Measurements from ENCODE around the gene TRPM2.

The TRPM2 gene

GRCh38 chr21:44458971-44459711 lies 105.7 kb downstream of the TRPM2 start:
- no peaks in the 10 kb centered on the region for H3K27me3 Mint-ChIP-seq
- no peaks in the 10 kb centered on the region for H3K9me3 Mint-ChIP-seq (ENCODE audit: low read depth)
- H3K36me3 Mint-ChIP-seq = no peaks in the 10 kb centered on the region
- peaks cover 6% of the 10 kb centered on the region for H3K4me1 Mint-ChIP-seq (ENCODE audit: low read depth)
- H3K4me3 Mint-ChIP-seq = no peak overlapping the region
- H3K27ac Mint-ChIP-seq = no peak overlapping the region

GRCh38 chr21:44459712-44460440 lies 106.5 kb downstream of the TRPM2 start:
- H3K4me1 Mint-ChIP-seq (ENCODE audit: low read depth) = no peaks in the 10 kb centered on the region
- no peak overlapping the region for H3K4me3 Mint-ChIP-seq
- H3K27me3 Mint-ChIP-seq = no peaks in the 10 kb centered on the region
- H3K27ac Mint-ChIP-seq = no peak overlapping the region
- H3K9me3 Mint-ChIP-seq (ENCODE audit: low read depth) = no peaks in the 10 kb centered on the region
- H3K36me3 Mint-ChIP-seq = no peaks in the 10 kb centered on the region

DNA sequence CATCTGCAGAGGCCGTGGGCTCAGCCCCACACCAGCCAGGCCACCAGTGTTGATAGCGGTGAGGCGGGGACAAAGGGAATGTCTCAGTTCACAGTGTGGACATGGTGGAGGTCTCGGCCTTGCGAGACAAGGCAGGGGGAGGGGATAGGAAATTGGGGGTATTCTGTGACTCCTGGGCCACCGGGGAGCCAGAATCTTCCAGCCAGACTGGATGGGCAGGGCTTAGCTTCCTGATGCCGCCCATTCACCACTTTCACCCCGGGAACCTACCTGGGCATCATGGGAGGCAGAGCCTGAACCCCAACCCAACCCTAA lies 107.0 kb downstream of the TRPM2 start:
- Mint-ChIP-seq H3K27me3 (no peaks in the 10 kb centered on the region), H3K9me3 (ENCODE audit: low read depth) (no peaks in the 10 kb centered on the region), H3K27ac (no peak overlapping the region), H3K4me1 (ENCODE audit: low read depth) (no peaks in the 10 kb centered on the region), H3K36me3 (no peaks in the 10 kb centered on the region), H3K4me3 (no peak overlapping the region)

DNA sequence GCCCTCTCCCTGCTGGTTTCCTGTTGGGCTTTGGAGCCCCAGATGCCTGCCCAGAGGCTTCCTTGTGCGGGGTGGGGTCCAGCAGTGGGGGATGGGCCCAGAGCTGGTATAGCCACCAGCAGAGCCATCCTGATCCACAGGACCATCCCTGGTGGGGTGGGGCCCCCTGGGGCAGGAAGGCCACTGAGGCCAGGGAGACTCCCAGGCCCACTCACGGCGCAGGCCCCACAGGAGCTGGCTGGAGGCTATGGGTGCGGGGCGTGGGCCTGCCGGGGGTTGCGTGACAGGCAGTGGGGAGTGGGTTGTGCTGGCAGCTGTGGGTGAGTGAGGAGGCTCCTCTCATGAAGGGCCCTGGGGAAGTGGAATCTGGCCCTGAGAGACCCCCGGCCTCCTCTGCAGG lies 107.6 kb downstream of the TRPM2 start:
- no peak overlapping the region for H3K4me3 Mint-ChIP-seq
- no peaks in the 10 kb centered on the region for H3K27me3 Mint-ChIP-seq
- H3K36me3 Mint-ChIP-seq = no peaks in the 10 kb centered on the region

DNA sequence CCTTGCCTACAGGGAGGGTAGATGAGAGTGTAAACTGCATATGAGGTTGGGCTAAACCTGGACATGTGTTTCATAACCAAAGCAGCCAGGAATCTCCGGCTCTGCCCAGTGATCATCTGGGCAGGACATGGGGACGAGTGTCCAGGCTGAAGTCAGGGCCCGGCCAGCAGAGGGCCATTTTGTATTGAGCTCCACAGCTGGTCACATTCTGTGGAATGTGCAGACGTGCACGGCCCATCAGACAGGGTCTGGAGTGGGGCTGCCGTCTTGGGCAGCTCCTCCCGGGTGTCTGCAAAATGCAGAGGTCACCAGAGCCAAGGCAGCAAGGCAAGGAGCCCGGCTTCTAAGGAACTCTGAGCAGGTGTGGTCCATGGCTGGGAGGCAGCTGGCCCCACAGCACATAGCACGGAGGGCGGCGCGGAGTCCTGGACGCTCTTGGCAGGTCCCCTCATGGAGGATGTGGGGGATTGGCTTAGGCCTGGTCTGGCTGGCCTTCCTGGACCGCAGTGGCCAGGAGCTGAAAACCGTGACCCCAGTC lies 108.1 kb downstream of the TRPM2 start:
- no peaks in the 10 kb centered on the region for H3K4me1 Mint-ChIP-seq (ENCODE audit: low read depth)
- H3K4me3 Mint-ChIP-seq = no peak overlapping the region
- no peak overlapping the region for H3K27ac Mint-ChIP-seq
- no peaks in the 10 kb centered on the region for H3K27me3 Mint-ChIP-seq
- no peaks in the 10 kb centered on the region for H3K36me3 Mint-ChIP-seq
- no peaks in the 10 kb centered on the region for H3K9me3 Mint-ChIP-seq (ENCODE audit: low read depth)

More for the DNA sequence above, 107.6 kb downstream of the TRPM2 start:
- H3K9me3 Mint-ChIP-seq (ENCODE audit: low read depth) = no peaks in the 10 kb centered on the region
- no peaks in the 10 kb centered on the region for H3K4me1 Mint-ChIP-seq (ENCODE audit: low read depth)
- H3K27ac Mint-ChIP-seq = no peak overlapping the region

GRCh38 chr21:44462086-44462833 lies 108.8 kb downstream of the TRPM2 start:
- Mint-ChIP-seq H3K36me3 (no peaks in the 10 kb centered on the region), H3K27me3 (no peaks in the 10 kb centered on the region), H3K4me1 (ENCODE audit: low read depth) (no peaks in the 10 kb centered on the region), H3K9me3 (ENCODE audit: low read depth) (no peaks in the 10 kb centered on the region), H3K27ac (no peak overlapping the region), H3K4me3 (no peak overlapping the region)

DNA sequence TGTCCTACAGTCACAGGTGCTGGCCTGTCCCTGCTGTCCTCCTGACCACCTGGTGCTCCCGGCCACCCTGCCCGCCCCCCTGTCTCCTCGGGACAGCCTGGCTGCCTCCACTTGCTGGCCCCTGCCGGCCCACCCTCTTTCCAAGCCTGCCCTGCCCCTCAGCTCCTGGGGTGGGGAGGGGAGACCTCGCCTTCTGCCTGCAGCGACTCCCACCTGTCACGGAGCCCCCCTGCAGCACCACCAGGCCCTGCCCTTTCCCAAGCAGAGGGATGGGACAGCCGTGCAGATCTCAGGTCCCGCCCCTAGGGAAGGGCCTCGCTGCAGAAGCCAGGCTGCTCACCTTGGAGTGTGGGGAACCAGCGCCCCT lies 109.4 kb downstream of the TRPM2 start:
- H3K27me3 Mint-ChIP-seq = no peaks in the 10 kb centered on the region
- no peak overlapping the region for H3K27ac Mint-ChIP-seq
- no peak overlapping the region for H3K4me3 Mint-ChIP-seq
- H3K36me3 Mint-ChIP-seq = no peaks in the 10 kb centered on the region
- H3K4me1 Mint-ChIP-seq (ENCODE audit: low read depth) = no peaks in the 10 kb centered on the region
- H3K9me3 Mint-ChIP-seq (ENCODE audit: low read depth) = no peaks in the 10 kb centered on the region

DNA sequence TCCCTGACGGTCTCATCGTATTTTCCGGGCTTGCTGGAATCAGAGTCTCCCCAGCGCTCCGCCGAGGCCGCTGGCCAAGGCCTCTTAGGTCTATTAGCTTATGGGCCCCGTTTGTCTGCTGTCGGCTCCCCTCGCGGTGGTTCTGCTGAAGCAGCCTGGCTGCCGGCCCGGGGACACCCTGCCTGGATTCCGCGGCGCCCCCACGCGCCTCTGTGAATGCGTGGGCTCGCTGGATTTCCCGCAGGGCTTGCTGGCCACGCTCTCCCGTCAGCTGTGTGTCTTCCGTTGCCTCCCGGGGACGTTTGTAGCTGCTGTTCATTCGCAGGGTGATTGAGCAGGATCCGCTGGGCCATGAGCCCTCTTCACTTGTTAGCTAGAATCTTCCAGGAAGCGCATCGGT lies 110.3 kb downstream of the TRPM2 start:
- no peaks in the 10 kb centered on the region for H3K27me3 Mint-ChIP-seq
- H3K36me3 Mint-ChIP-seq = no peaks in the 10 kb centered on the region
- H3K27ac Mint-ChIP-seq = no peak overlapping the region
- no peaks in the 10 kb centered on the region for H3K4me1 Mint-ChIP-seq (ENCODE audit: low read depth)
- H3K9me3 Mint-ChIP-seq (ENCODE audit: low read depth) = no peaks in the 10 kb centered on the region
- H3K4me3 Mint-ChIP-seq = no peak overlapping the region

DNA sequence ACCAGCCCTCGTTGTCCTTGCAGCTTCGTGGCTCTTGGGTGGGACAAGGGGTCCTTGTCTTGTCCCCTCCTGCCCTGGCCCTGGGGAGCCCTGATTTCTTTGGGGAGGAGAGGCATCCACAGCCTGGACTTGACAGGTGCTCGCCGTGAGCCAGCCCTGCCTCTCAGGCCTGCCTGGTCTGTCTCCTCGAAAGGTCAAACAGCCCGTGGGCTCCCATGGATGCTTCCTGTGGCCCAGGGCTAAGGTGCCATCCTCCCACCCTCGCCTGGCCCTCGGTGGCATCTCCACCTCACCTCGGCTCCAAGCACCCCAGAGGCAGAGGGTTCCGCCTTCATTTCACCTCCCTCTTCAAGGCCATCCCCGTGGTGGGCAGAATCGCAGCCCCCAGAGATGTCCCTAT lies 110.9 kb downstream of the TRPM2 start:
- no peak overlapping the region for H3K27ac Mint-ChIP-seq
- no peaks in the 10 kb centered on the region for H3K9me3 Mint-ChIP-seq (ENCODE audit: low read depth)
- no peak overlapping the region for H3K4me3 Mint-ChIP-seq
- no peaks in the 10 kb centered on the region for H3K4me1 Mint-ChIP-seq (ENCODE audit: low read depth)
- no peaks in the 10 kb centered on the region for H3K36me3 Mint-ChIP-seq
- H3K27me3 Mint-ChIP-seq = no peaks in the 10 kb centered on the region

DNA sequence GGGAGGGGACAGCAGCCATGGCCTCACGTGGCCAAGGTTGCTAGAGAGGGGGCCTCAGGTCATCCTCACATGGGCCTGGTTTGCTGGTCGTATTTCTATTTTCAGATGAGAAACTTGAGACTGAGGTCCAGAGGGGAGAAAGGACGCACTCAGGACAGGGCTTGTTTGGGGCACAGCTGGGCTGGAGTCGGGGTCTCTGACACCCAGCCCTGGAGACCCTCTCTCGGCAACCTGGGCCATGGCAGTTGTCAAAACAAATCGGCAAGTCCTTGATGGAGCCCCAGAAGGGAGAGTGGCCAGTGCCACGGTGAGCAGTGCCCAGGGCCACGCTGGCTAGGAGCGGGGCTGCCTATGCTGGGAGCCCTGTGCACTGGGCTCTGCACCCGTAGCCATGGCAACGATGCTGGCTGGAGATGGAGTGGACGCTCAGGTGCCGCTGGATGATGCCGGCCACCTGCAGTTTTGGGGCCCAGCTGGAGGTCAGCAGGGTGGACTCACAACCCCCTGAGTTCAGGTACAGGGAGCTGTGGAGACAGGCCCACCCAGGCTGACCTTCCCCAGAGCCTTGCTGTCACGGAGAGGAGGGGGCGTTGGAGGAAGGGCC lies 113.0 kb downstream of the TRPM2 start:
- no peak overlapping the region for H3K4me3 Mint-ChIP-seq
- H3K27ac Mint-ChIP-seq = no peak overlapping the region
- no peaks in the 10 kb centered on the region for H3K9me3 Mint-ChIP-seq (ENCODE audit: low read depth)
- no peaks in the 10 kb centered on the region for H3K4me1 Mint-ChIP-seq (ENCODE audit: low read depth)
- H3K27me3 Mint-ChIP-seq = no peaks in the 10 kb centered on the region
- no peaks in the 10 kb centered on the region for H3K36me3 Mint-ChIP-seq

GRCh38 chr21:44466996-44467858 lies 113.8 kb downstream of the TRPM2 start:
- Mint-ChIP-seq H3K27me3 (no peaks in the 10 kb centered on the region), H3K4me3 (no peak overlapping the region), H3K27ac (no peak overlapping the region), H3K4me1 (ENCODE audit: low read depth) (no peaks in the 10 kb centered on the region), H3K9me3 (ENCODE audit: low read depth) (no peaks in the 10 kb centered on the region), H3K36me3 (no peaks in the 10 kb centered on the region)

GRCh38 chr21:44467859-44468195 lies 114.4 kb downstream of the TRPM2 start:
- H3K9me3 Mint-ChIP-seq (ENCODE audit: low read depth) = no peaks in the 10 kb centered on the region
- no peaks in the 10 kb centered on the region for H3K27me3 Mint-ChIP-seq
- no peaks in the 10 kb centered on the region for H3K36me3 Mint-ChIP-seq
- no peak overlapping the region for H3K27ac Mint-ChIP-seq
- no peaks in the 10 kb centered on the region for H3K4me1 Mint-ChIP-seq (ENCODE audit: low read depth)
- H3K4me3 Mint-ChIP-seq = no peak overlapping the region

DNA sequence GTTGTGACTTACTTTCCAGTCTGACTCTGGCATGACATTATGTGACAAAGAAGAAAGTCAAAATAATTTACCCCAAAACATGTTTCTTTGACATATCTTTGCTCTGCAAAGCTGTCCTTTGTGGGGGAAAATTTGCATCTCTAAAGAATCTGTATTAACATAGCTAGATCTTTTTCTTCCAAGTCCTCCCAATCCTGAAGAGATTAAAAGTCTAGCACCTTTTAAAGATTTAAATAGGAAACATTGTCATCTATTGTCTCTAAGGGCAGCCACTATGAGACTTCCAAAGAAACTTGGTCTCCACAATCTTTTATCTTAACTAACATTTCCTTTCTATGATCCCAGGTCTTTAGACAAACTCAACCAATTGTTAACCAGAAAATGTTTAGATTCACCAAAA lies 117.9 kb downstream of the TRPM2 start:
- Mint-ChIP-seq H3K36me3 (no peaks in the 10 kb centered on the region), H3K27ac (no peak overlapping the region), H3K27me3 (no peaks in the 10 kb centered on the region), H3K4me3 (no peak overlapping the region), H3K9me3 (ENCODE audit: low read depth) (no peaks in the 10 kb centered on the region), H3K4me1 (ENCODE audit: low read depth) (no peaks in the 10 kb centered on the region)

DNA sequence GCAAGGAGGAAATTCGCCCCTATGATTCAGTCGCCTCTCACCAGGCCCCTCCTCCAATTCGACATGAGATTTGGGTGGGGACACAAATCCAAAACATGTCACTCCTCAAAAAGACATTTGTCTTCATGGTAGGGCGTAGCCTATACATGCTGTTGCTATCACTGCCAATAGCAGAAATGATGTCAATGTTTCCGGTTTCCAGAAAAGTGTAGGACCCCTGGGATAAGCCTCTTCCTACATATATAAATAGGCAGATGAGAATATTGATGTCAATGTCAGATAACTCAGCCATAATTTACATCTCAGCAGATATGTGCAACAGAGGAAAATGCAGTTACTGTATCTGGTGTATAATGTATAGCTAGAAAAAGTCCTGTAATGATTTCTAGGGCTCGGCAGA lies 118.6 kb downstream of the TRPM2 start:
- Mint-ChIP-seq H3K4me1 (ENCODE audit: low read depth) (no peaks in the 10 kb centered on the region), H3K36me3 (no peaks in the 10 kb centered on the region), H3K27ac (no peak overlapping the region), H3K27me3 (no peaks in the 10 kb centered on the region), H3K9me3 (ENCODE audit: low read depth) (no peaks in the 10 kb centered on the region), H3K4me3 (no peak overlapping the region)

All from activated naive CD8-positive, alpha-beta T cell (primary cell).